NCI-H526 treated with DMSO at 0.1 percent for 48 hours (cell line): ENCODE results near the gene CD82.

ENCODE experiments used
- DNase-seq: peaks from one replicate; lab custom pipeline; 2025; lab: John Stamatoyannopoulos, UW

The CD82 gene

DNA sequence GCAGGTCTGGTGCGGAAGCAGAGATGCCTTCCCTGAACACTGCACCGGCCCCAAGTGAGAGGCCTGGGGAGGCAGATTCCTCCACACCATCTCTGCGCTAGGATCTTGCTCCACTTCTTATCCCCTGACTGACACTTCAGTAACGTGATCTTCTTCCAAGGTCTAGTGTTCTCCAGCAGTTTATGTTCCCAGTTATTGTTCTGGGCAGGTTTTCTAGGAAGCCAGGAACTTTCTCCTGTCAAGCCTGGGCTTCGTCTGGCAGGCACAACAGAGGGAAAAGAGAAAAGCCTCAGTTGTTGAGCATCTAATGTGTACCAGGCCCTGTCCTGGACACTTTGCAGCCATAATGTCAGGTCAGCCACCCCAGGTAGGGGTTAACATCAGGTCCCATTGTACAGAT, 10.5 kb downstream of the CD82 start:
- DNase-seq = no peak

DNA sequence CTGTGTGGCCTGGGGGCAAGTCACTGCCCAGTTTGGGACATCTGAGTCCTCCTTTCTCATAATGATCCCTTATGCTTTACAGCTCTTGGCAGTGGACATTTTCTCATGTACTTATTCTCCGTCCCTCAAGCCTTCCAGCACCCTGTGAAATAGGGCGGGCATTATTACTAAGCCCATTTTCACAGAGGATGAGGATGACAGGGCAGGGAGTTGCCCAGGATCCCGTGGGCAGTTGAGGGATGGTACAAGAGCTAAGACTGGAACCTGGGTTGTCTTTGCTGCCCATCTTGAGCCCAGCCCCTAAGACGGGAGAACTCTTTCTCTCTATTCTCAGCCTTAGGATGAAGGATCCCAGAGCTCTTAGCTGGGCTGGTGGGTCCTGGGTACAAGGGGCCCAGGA, 11.2 kb downstream of the CD82 start:
- DNase-seq = no peak

DNA sequence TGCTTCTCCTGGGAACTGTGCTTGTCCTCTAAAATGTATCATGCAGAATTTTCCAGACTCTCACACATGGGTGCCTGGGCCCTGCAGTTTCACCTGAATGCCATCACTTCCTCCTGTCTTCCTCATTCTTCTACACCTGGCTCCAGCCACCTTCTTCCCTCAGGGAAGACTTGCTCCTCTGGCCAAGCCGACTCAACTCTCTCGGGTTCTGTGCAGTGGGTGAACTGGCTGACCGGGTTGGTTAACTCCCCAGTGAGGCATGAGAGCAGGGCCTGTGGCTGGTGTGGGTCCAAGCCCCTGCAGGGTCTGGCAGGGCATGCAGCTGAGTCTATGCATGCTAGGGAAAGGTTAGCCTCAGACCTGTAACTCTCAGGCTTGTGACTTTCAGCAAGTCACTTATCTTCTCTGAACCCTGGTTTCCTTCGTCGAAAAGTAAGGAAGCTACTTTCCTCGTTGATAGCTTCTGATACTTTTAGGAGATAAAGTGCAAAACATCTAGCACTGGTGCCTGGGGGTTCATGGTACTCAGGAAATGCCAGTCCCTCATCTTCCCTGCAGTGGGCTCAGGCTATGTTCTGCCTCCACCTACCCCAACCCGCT, 11.9 kb downstream of the CD82 start:
- no peak for DNase-seq

DNA sequence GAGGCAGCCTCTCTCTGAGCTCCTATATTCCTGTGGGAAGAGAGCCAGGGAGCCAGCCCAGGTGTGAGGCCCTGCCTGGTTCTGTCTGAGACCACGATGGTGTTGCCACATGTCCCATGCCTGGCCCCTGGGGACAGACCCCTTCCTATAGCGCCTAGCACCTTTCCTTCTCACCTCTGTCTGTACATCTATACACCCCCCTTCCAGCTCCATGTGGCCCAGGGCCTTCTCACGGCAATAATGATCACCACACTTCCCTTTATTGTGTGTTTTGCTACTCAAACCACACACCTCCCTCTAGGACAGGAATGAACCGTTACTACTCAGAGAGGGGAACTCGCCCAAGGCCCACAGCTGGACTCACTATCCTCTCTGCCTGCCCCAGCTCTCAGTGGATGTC, 12.8 kb downstream of the CD82 start:
- no peak for DNase-seq

DNA sequence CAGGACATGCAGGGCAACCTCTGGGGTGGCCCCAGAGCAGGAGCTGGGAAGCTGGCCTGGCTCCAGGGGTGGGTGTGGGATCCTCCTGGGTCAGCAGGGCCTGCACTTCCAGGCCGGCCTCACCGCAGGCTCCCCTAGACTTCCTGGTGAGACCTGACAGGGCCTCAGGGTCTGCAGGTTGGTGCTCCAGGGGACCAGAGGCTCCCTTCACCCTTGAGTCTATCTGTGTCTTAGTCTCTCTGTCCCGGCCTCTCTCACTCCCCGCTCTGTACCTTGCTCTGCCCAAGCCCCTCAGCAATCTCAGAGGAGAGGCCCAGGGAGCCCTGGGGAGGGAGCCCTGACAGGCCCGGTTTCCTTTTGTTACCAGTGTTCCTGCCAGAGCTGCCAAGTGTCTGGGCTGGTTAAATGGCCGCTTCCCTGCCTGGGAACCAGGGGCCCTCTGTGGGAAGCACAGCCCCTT, 13.9 kb downstream of the CD82 start:
- no peak for DNase-seq

DNA sequence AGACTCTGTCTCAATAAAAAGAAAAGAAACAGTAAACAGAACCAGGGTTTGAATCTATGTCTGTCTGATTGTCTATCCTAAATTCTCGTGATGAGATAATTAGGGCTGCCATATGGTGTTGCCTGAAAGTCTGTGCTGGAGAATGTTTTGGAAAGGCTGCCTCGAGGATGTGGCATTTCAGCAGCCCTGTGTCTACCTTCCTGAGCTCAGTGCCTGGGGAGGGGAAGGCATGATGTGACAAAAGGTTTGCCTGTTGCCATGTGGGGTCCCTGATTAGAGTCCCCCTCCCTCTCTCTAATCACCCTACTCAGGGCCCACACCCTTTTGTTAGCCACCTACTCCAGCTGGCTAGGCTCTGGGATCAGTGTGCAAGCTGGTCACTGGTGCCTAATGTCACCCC, 15.2 kb downstream of the CD82 start:
- DNase-seq = no peak

DNA sequence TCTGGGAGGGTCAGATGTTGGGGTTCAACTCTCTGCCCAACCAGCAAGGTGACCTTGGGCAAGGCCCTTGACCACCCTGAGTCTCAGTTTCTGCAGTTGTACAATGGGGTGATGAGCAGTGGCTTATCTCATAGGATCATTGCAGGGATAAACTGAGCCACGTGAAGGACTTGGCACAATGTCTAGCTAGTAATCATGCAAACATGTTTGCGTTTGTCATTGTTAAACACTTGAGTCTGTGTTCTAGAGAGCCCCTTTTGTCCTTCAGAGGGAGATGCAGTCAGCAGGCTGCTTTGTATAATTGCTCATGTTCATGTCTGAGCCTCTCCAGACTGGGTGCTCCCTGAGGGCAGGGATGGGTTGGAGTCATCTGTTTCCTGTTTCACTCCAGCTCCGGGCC, 15.8 kb downstream of the CD82 start:
- no peak for DNase-seq

DNA sequence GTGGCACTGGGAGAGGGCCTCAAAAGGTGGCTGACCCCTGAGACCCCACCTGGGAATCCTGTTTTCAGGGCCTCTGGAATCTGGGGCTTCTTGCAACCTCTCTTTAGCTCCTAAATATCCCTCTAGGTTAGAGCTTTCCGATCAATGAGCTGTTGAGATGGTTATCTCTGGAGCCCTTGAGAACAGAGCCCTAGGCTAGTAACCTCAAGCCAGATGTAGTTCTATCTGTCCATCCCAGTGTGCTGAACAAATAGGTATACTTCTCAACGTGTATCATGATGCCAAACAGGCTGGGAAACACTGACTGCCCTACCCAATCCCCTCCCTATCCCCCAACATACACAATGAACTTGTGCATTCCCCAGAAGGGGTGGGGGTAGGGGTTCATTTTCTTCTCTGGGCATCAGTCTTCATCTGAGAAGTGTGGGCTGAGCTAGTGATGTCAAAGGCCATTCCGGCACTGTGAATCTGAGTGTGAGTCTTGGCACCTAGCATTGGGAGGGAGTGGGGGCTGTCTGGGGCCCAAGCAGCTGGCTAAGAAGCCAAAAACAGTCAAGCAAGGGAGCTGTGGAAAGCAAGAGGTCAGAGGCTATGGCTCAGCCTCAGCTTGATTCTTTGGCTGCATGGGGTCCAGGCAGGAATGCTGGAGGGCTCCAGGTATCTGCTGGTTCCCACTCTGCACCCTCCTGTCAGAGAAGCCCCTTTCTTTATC, 17.3 kb downstream of the CD82 start:
- no peak for DNase-seq

DNA sequence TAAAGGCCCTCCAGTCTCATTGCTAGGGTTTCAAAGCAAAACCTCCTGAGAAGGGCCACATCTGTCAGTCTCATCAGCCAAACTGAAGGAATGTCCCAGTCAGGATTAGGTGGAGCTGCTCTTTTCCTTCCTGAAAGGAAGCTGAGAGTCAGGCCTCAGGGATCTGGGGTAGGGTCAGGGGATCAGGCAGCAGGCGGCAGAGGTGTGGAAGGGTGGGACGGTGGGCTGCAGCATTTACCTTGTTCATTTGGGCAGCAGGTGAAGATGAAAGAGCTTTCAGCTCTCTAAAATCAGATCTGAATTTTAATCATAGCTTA, 17.8 kb downstream of the CD82 start:
- DNase-seq = no peak

DNA sequence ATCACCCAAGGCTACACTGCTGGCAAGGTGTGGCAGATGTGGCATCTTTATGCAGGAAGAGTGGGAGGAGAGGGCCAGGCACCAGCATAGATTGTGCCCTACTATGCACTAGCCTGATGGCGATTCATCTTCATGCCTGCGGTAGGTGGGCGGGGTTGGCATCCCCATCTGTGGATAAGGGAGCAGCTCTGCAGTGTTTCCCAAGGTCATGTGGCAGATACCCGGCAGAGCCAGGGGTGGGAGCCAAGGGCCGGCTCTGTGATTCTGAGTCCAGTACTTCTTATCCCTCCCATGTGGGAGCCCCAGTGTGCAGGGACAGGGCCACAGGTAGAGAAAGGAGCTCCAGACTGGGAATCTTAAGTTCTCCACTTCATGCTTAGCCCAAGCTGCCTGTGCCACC, 20.0 kb downstream of the CD82 start:
- DNase-seq = no peak

DNA sequence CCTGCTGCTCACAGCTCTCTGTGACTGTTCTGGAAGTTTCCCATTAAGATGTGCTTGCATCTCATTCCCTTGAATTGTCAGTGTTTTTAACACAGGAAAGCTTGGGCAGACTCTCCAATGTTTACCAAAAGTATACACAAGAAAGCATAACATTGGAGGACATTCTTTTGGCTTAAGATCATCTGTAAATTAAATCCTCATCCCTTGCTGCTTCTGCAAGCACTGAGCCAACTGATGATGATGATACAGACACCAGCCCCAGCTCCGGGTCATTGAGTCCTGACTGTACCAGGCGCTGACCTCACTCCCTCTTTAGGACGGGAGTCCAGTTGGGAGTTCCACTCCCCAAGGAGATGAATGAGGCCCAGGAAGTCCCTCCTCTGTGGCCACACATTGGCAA, 23.8 kb downstream of the CD82 start:
- DNase-seq = no peak

DNA sequence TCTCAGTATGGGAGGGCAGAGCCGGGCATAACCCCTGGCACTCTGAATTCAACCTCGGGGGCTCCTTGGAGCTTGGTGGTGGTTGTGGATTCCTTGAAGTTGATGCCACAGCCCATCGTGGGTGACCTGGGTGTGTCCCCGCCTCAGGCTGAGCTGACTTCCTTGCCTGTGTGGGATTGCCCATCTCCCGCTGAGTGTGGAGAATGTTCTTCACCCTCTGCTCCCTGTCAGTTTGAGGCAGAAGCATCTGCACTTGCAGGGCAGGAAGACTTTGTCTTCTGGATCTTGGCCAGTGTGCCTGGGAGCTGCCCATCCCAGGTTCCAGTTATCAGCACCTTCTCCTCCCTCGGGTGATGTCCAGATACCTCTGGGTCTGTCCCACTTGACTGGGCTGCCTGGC, 25.3 kb downstream of the CD82 start:
- DNase-seq = no peak

DNA sequence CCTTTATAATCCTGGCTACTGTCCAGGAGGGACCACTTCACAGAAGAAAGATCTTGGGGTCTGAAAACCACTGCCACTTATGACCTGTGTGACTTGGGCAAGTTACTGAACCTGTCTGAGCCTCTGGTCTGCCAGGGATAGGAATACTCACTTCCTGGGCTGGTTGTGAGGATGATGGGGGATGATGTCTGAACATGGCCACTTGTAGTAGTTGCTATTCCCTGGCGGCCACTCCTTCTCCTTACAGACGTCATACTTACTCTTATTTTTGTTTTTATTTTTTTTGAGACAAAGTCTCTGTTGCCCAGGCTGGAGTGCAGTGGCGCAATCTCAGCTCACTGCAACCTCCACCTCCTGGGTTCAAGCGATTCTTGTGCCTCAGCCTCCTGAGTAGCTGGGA, 26.1 kb downstream of the CD82 start:
- no peak for DNase-seq

DNA sequence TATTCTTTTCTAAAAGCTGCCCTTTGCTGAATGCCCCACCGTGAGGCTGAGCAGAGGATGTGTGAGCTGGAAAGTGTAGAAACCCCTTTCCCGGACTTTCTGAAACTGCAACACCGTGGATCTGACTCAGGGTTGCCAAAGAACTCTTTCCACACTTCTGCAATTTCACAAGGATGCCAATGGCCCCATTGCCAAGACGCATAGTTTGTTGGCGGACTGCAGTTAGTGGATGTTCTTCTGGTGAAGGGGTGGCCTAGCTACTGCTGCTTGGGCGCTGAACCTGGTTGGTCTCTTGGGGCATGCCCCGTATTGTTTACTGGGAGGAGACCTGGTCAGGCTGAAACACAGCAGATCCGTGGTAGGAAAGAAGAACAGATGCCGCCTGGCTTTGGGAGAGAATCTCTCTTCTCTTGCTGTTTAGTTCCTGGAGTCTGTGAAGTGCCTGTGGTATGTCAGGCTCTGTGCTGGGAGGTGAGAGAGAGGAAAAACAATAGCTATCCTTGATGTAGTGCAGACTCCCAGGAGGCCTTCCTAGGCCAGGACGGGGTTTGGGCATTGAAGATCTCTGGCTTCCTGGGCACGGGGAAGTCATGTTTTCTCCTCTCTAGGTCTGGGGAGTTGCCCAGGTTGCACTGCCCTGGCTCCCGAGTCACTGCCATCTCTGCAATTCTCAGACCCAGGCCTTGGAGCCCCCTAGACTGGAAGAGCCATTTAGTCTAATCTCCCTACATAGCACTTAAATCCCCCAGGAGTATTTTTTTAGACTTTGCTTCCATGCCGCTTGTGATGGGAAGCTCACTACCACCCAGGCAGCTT, 26.9 kb downstream of the CD82 start:
- no peak for DNase-seq

DNA sequence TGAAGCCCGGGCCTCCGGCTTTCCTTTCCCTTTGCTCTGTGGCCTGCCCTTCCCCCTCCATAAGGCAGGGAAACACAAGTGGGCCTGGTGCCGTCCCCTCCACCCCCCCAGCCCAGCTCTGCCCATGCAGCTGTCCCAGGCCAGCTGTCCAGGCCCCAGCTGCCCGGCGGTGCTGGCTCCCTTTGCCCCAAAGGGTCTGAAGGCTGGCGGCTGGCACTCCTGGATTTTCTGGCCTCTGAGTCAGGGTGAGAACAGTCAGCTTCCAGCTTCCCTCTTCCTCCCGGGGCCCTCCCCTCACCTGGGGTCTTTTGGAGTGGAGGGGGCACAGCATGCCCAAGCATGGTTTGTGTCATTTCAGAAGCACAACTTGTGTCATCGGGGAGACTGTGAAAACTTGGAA, 27.8 kb downstream of the CD82 start:
- DNase-seq = no peak

DNA sequence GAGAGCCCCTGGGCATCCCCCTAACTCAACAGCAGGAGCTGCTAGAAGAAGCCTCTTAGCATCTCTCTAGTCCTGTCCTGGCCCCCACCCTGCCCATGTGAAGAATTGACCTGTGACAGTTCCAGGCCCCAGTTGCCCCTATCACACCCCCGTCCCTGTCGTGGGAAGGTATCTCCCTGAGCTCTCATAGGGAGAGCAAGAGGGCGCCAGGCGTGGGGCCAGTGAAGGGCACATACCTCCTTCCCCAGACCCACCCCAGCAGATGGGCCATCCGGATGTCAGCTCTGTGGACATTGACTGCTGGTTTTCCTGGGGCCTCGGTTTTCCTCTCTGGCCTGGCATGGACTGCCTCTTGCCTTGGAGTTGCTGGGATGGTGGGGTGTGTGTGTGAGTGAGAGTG, 29.5 kb downstream of the CD82 start:
- no peak for DNase-seq

DNA sequence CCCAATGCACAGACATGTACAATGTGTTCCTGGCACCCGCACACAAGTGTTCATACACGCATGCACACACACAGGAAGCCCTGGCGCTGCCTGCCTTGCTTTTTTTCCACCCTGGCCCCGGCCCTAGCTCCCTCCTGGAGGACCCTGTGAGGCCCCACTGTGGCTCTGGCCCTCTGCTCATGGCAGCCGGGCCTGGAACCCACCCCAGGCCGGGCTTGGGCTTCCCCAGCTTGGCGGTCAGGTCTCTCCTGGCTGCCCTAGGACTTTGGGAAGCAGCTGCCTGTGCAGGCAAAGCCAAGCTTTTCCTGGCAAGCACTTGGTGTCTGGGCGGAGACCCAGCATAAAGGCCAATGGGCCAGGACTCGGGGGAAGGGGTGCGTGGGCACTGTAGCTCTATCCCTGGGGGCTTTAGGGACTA, 30.5 kb downstream of the CD82 start:
- no peak for DNase-seq

DNA sequence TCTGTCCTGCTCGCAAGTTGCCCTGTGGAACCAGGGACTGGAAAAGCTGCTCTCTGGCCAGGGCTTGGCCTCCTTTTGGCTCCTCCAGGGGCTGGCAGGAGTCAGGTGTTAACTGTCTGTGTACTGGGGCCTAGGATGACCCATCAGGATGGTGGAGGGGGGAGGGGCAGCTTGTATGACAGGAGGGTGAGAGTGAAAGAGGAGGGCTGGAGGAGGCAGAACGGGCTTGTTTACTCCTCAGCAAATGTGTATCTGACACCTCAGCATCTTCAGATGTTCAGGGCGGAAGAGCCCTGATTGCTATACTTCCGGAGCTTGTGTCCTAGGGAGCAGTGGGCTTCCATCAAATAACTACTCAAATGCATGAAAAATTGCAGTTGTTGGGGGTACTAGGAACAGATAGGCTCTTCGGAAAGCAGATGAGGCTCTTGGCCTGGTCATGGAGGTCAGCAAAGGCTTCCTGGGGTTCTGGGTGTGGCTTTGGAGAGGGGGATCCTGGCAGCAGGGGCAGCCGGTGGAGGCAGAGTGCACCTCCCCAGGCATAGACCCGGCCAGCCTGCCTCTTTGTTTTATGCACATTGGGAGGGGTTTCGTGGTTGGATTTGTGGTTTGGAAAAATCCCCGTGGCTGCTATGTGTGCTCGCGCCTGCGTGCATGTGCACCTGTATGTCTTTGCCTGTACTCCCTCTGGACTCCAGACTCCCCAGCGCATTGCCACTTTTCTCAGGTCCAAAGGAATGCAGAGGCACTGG, 31.2 kb downstream of the CD82 start:
- no peak for DNase-seq

DNA sequence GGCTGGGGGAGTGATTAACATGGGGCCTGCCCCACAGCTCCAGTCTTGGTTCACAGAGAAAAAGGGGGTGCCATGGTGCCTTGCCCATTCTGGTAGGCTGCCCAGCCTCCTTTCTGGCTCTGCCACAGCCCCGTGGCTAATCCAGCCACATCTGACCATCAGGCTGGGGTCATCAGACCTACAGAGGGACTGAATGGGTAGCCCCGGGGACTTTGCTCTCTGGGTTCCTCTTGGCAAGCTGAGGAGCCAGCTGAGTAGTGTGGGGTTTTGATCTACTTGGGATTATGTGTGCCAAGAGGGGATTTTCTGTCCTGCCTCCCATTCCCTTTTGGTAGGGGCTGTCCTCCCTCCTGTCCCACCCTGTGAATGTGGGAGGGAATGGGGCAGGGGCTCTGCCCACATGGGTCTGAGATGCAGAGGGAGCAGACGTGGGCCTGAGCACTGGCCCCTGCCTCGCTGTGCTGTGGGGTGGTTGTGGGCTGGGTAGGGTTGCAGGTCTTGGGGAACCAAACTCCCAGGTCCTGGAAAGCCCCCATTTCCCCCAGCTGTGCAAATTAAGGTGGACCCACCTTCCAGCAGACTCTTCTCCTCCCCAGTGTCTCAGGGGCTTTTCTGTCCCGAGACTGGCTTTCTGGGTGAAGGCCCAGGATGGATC, 32.0 kb downstream of the CD82 start:
- DNase-seq = no peak

DNA sequence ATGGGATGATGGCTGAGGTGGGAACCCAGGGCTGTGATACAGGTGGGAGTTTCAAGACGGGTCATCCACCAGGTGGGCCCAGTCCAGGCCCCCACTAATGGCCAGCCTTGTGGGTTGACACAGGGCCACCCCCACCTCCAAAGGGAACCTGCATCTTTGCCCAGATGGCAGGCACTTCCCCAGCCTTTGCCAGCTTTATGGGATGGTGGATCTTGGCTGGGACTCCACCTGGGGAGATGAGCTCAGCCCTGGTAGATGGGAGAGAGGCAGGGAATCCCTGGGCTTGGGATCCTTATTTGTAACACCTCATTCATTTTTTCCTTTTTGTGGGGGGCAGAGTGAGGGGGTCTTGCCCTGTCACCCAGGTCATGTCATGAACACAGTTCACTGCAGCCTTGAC, 33.4 kb downstream of the CD82 start:
- no peak for DNase-seq

DNA sequence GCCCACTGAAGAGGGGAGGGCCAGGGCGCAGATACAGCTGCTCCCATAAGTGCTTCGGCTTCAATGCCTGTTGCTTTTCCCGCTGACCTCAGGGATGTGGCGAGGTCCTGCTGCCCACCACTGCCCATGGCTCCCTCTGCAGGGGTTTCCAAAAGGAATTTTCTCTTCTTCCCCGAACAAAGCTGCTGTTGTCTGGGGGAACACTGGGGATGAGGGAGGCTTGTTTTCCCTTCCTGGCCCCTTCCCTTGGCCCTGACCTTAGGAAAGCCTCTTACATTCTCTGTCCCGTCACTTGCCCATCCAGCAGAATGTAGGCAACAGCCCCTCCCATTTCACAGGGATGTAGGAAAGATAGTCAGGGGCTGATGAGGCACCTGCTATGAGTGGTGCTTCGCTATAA, 34.8 kb downstream of the CD82 start:
- no peak for DNase-seq

DNA sequence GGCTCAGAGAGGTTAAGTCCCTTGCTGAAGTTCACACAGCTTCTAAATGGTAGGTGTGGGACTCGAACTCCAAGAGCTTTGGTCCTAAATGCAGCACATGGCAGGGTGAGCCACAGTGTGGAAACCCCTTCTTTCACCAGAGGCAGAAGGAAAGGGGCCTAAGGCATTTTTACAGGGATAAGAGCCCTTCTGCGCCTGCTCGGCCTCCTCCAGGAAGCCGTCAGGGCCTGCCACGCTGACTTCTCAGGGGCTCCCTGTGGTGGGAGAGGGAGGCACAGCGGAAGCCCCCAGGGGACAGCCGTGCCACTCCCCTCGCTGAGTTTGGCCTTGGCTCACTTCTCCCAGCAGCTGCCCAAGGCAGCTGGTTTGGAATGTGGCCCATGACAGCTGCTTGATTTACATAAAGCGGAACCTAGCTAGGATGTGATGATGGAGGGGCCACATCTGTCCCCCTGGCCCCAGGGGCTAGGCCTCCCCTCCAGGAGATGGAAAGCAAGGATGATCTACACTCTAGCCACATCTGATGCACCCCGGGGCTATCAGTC, 35.4 kb downstream of the CD82 start:
- DNase-seq = no peak
